ES-I3 (cell line): Measurements from ENCODE around the gene TFF1.

Experiments used
- H3K36me3 ChIP-seq: 2 replicates; pipeline ENCODE4 v1.6.1; 2013; ENCODE audit warnings: mild to moderate bottlenecking, low read length, control low read depth, moderate library complexity; ENCODE audit not compliant: insufficient read depth
- H3K4me1 ChIP-seq: 2 replicates; pipeline ENCODE4 v1.6.1; 2013; ENCODE audit warnings: mild to moderate bottlenecking, control low read depth, low read length; ENCODE audit not compliant: insufficient read depth
- H3K9ac ChIP-seq: 2 replicates; pipeline ENCODE4 v1.6.1; 2013; ENCODE audit warnings: low read depth, mild to moderate bottlenecking, low read length, moderate library complexity
- H3K9me3 ChIP-seq: 2 replicates; pipeline ENCODE4 v1.6.1; 2013; ENCODE audit warnings: mild to moderate bottlenecking, low read length, moderate library complexity; ENCODE audit not compliant: control insufficient read depth, insufficient read depth

Gene TFF1

GRCh38 chr21:42392731-42393442 lies 26.6 kb upstream of the TFF1 start:
- Histone ChIP-seq H3K4me1 (peaks cover 17% of the 10 kb centered on the region), H3K9ac (no peak overlapping the region), H3K9me3 (no peaks in the 10 kb centered on the region; the same call in 1 of the 2 replicates), H3K36me3 (no peaks in the 10 kb centered on the region)

- H3K4me1 ChIP-seq: peaks cover 15% of the 10 kb centered on the region
- no peaks in the 10 kb centered on the region for H3K36me3 ChIP-seq
- no peak overlapping the region for H3K9ac ChIP-seq
- H3K9me3 ChIP-seq: no peaks in the 10 kb centered on the region; the same call in 1 of the 2 replicates
These were observed 25.0 kb upstream of the TFF1 start for GRCh38 chr21:42391297-42391696.

GRCh38 chr21:42390696-42391095 lies 24.4 kb upstream of the TFF1 start:
- H3K9ac ChIP-seq: no peak overlapping the region
- peaks cover 9% of the 10 kb centered on the region for H3K4me1 ChIP-seq
- no peaks in the 10 kb centered on the region for H3K36me3 ChIP-seq
- no peaks in the 10 kb centered on the region; the same call in 1 of the 2 replicates for H3K9me3 ChIP-seq

DNA sequence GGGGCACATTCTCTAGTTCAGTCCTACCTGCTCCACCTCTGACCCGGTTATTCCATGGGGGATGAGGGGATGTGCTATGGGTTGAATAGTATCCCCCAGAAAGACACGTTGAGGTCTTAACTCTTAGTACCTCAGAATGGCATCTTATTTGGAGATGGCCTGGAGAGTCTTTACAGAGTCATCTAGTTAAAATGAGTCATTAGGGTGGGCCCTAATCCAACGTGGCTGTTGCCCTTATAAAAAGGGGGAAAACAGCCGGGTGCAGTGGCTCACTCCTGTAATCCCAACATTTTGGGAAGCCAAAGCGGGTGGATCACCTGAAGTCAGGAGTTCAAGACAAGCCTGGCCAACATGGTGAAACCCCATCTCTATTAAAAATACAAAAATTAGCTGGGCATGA lies 23.9 kb upstream of the TFF1 start:
- no peaks in the 10 kb centered on the region for H3K36me3 ChIP-seq
- no peak overlapping the region for H3K9ac ChIP-seq
- peaks cover 9% of the 10 kb centered on the region for H3K4me1 ChIP-seq
- no peaks in the 10 kb centered on the region; the same call in 1 of the 2 replicates for H3K9me3 ChIP-seq

- Histone ChIP-seq H3K36me3 (no peaks in the 10 kb centered on the region), H3K9ac (no peak overlapping the region), H3K9me3 (no peaks in the 10 kb centered on the region; the same call in 1 of the 2 replicates), H3K4me1 (peaks cover 9% of the 10 kb centered on the region)
These were observed 23.1 kb upstream of the TFF1 start for GRCh38 chr21:42389449-42389835.

- H3K4me1 ChIP-seq: peaks cover 9% of the 10 kb centered on the region
- no peaks in the 10 kb centered on the region; the same call in 1 of the 2 replicates for H3K9me3 ChIP-seq
- H3K36me3 ChIP-seq: no peaks in the 10 kb centered on the region
- H3K9ac ChIP-seq: no peak overlapping the region
These were observed 22.6 kb upstream of the TFF1 start for GRCh38 chr21:42388740-42389448.

- peaks cover 9% of the 10 kb centered on the region for H3K4me1 ChIP-seq
- no peaks in the 10 kb centered on the region; the same call in 1 of the 2 replicates for H3K9me3 ChIP-seq
- no peaks in the 10 kb centered on the region for H3K36me3 ChIP-seq
- no peak overlapping the region for H3K9ac ChIP-seq
These were observed 21.6 kb upstream of the TFF1 start for GRCh38 chr21:42387843-42388340.

GRCh38 chr21:42387164-42387563 lies 20.8 kb upstream of the TFF1 start:
- no peak overlapping the region for H3K9ac ChIP-seq
- no peaks in the 10 kb centered on the region for H3K36me3 ChIP-seq
- peaks cover 9% of the 10 kb centered on the region for H3K4me1 ChIP-seq
- H3K9me3 ChIP-seq: no peaks in the 10 kb centered on the region; the same call in 1 of the 2 replicates

DNA sequence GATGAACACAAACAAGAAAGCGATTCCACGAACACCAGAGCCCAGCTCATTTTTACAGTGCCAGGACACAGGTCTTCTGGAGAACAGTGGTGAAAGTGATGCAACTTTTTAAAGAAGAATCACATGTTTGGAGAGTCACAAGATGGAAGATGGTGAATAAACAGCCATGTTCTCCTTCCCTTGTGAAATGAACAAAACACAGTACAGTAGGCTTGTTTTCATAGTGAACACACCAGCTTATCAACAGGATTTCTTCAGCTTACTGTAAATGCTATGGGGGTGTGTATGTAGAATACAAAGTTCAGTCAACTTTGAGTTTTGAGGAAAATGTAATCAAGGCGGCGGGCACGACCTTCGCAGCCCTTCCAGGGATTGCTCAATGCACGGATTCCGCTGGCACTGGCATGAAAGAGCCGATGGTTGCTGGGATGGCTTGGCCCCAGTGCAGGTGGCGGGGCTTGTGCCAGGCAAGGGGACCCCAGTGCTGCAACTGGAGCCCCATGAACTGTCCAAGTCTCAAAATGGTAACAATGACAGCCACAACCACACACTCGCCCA lies 19.8 kb upstream of the TFF1 start:
- Histone ChIP-seq H3K36me3 (no peaks in the 10 kb centered on the region), H3K9me3 (no peaks in the 10 kb centered on the region; the same call in none of the 2 replicates), H3K4me1 (peaks cover 9% of the 10 kb centered on the region), H3K9ac (no peak overlapping the region)

DNA sequence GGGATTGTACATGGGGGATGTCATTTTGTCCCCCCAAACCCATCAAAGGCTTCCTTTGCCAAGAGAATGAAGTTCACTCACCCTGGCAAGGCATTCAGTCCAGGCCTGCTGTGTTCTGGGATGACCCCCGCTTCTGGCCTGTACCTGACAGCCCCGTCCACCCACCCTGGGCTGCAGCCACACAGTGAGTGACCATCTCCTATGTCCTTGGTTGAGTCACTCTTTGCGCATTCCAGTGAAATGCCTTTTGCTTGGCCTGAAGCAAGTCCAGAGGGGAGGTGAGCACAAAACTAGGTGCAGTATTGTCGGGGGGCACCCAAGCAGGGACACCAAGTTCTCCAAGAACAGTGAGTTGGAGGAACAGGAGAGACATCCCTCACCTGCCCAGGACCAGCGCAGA lies 19.3 kb upstream of the TFF1 start:
- H3K36me3 ChIP-seq: no peaks in the 10 kb centered on the region
- peaks cover 9% of the 10 kb centered on the region for H3K4me1 ChIP-seq

DNA sequence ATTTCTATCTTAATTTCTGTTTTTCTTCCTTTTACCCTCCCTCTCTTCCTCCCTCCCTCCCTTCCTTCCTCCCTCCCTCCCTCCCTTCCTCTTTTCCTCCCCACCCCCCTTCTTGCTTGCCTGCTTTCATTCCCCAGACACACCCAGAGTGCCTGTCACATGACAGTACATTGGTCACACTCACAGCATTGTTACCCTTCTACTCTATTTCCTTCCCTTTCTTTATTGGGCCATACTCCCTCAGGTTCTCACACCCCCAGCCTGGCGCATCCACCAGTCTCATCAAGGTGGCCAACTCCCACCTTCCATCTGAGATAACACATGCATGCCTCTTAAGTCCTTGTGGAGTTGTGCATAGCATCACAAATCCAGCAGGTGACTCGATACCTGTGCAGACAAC lies 18.7 kb upstream of the TFF1 start:
- Histone ChIP-seq H3K36me3 (no peaks in the 10 kb centered on the region), H3K9ac (no peak overlapping the region), H3K4me1 (peaks cover 8% of the 10 kb centered on the region), H3K9me3 (no peaks in the 10 kb centered on the region; the same call in 1 of the 2 replicates)

More for the DNA sequence above, 19.3 kb upstream of the TFF1 start:
- H3K9me3 ChIP-seq: no peaks in the 10 kb centered on the region; the same call in none of the 2 replicates
- H3K9ac ChIP-seq: no peak overlapping the region

DNA sequence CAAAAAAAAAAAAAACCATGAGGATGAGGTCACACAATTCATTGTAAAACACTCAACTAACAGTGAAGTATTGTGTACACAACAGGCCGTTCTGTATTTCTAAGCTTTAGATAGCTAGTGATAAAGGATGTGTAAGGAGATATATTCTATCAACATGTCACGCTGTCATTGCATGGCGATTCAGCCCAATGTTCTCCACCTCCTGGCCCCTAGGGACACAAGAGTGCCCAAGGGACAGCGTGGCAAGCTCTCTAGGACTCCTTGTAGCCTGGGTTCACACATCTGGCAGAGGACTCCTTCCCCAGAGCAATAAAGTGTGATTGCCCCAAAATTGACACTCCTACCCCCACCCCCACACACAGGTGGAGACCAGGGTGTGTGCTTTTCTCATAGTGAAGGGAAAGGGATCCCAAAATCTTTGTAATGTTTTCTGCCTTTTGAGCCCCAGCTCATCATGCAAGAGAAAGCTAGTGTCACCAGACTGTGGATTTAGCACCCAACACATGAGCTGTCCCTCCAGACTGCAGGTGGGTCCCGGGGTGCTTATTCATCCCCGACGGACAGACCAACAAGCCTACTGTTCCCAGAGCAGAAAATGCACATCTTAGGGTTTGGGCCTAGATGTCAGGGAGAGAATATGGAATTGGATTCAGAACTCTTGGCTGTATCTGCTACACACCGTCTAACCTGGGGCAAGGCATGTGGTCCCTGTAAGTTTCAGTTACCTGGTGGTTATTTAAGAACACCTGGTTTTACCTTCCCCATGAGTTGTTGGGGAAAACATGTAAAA lies 18.0 kb upstream of the TFF1 start:
- Histone ChIP-seq H3K9me3 (no peaks in the 10 kb centered on the region; the same call in 1 of the 2 replicates), H3K4me1 (peaks cover 2% of the 10 kb centered on the region), H3K36me3 (no peaks in the 10 kb centered on the region), H3K9ac (no peak overlapping the region)

GRCh38 chr21:42383331-42383730 lies 17.0 kb upstream of the TFF1 start:
- H3K9ac ChIP-seq: no peak overlapping the region
- no peaks in the 10 kb centered on the region; the same call in 1 of the 2 replicates for H3K4me1 ChIP-seq
- no peaks in the 10 kb centered on the region for H3K36me3 ChIP-seq
- no peaks in the 10 kb centered on the region; the same call in 1 of the 2 replicates for H3K9me3 ChIP-seq

- Histone ChIP-seq H3K9ac (no peak overlapping the region), H3K36me3 (no peaks in the 10 kb centered on the region), H3K4me1 (no peaks in the 10 kb centered on the region; the same call in 1 of the 2 replicates), H3K9me3 (no peaks in the 10 kb centered on the region; the same call in 1 of the 2 replicates)
These were observed 16.6 kb upstream of the TFF1 start for GRCh38 chr21:42382915-42383314.
